ENCODE data around the gene RABL6.
"Not testable (repeated sequence)": the region's sequence is repeated elsewhere in the genome, so short reads cannot be mapped to it uniquely, and the experiment has no call there.

GRCh38 chr9:136883670-136884069, 75.9 kb downstream of the RABL6 start:
- not testable (repeated sequence) for TF ChIP-seq CTCF, POLR2A (IDR thresholded peaks at IDR 0.05)

Measured in esophagus squamous epithelium (tissue), 4 donors.